HG03439 (cell line): ENCODE data around the gene MYEOV.

ENCODE experiments used
- ATAC-seq: cut with Tn5 transposase; IDR thresholded peaks from one replicate; pipeline ENCODE4 v1.9.1; 2021; ENCODE audit warnings: mild to moderate bottlenecking, moderate library complexity; ENCODE audit not compliant: unreplicated experiment

The MYEOV gene

GRCh38 chr11:69265210-69265609, 28.7 kb upstream of the MYEOV start:
- ATAC-seq: no peak

GRCh38 chr11:69265911-69266510, 27.9 kb upstream of the MYEOV start:
- ATAC-seq: no peak

- no peak for ATAC-seq
These were observed 26.6 kb upstream of the MYEOV start for GRCh38 chr11:69267395-69267805.

- no peak for ATAC-seq
These were observed 25.0 kb upstream of the MYEOV start for GRCh38 chr11:69268911-69269310.

GRCh38 chr11:69269388-69269787, 24.6 kb upstream of the MYEOV start:
- no peak for ATAC-seq

- ATAC-seq: no peak
These were observed 23.8 kb upstream of the MYEOV start for GRCh38 chr11:69269926-69270697.

GRCh38 chr11:69270941-69271340, 23.0 kb upstream of the MYEOV start:
- no peak for ATAC-seq

- ATAC-seq: no peak
These were observed 21.9 kb upstream of the MYEOV start for GRCh38 chr11:69272055-69272454.

- no peak for ATAC-seq
These were observed 21.0 kb upstream of the MYEOV start for GRCh38 chr11:69272831-69273485.

GRCh38 chr11:69273571-69273970, 20.4 kb upstream of the MYEOV start:
- ATAC-seq: no peak

- no peak for ATAC-seq
These were observed 19.4 kb upstream of the MYEOV start for GRCh38 chr11:69274531-69275016.

GRCh38 chr11:69275178-69275577, 18.8 kb upstream of the MYEOV start:
- ATAC-seq: no peak

GRCh38 chr11:69276165-69276564, 17.8 kb upstream of the MYEOV start:
- ATAC-seq: no peak

GRCh38 chr11:69277074-69277809, 16.7 kb upstream of the MYEOV start:
- ATAC-seq: no peak

GRCh38 chr11:69278091-69278867, 15.7 kb upstream of the MYEOV start:
- ATAC-seq: no peak

- ATAC-seq: no peak
These were observed 13.5 kb upstream of the MYEOV start for GRCh38 chr11:69280451-69280850.

- ATAC-seq: no peak
These were observed 13.0 kb upstream of the MYEOV start for GRCh38 chr11:69280994-69281393.

- no peak for ATAC-seq
These were observed 10.5 kb upstream of the MYEOV start for GRCh38 chr11:69283446-69283845.

- ATAC-seq: no peak
These were observed 9.9 kb upstream of the MYEOV start for GRCh38 chr11:69284081-69284511.

GRCh38 chr11:69285091-69285490, 8.9 kb upstream of the MYEOV start:
- no peak for ATAC-seq
